Aorta (tissue), 5 donors: ENCODE measurements around the gene ABHD12. TPM values are rescaled to one million over a fixed set of nuclear protein-coding genes. Genes with fewer than 3 reads are reported as not detected.
"Not testable (repeated sequence)": the region's sequence is repeated elsewhere in the genome, so short reads cannot be mapped to it uniquely, and the experiment has no call there.

ENCODE experiments used
- ATAC-seq: fragments of 200-7000 bp; cut with Tn5 transposase; one replicate; pipeline ENCODE4 v1.9.1; 2022; ENCODE audit warnings: moderate library complexity; ENCODE audit not compliant: low FRiP score
- DNase-seq, 2 donors: peaks; one replicate each; pipeline ENCODE4 v3.0.0-alpha.2; 2020
- H3K27ac ChIP-seq, 2 donors: one replicate each; pipeline ENCODE4 v1.5.1; 2013; ENCODE audit warnings: low read length in 2 of 2, mild to moderate bottlenecking in 2 of 2, moderate library complexity in 2 of 2, control low read depth in 1 of 2, inconsistent platforms in 1 of 2, low read depth in 1 of 2
- H3K27me3 ChIP-seq, 2 donors: one replicate each; pipeline ENCODE4 v1.6.1; 2013; ENCODE audit warnings: control low read depth in 1 of 2, low read length in 1 of 2, mild to moderate bottlenecking in 1 of 2, moderate library complexity in 1 of 2; ENCODE audit not compliant: insufficient read depth in 2 of 2, control insufficient read depth in 1 of 2
- H3K36me3 ChIP-seq, 2 donors: one replicate each; pipeline ENCODE4 v1.6.1; 2013; ENCODE audit warnings: control low read depth in 1 of 2, low read length in 1 of 2, mild to moderate bottlenecking in 1 of 2; ENCODE audit not compliant: insufficient read depth in 2 of 2, control insufficient read depth in 1 of 2
- H3K4me1 ChIP-seq, 2 donors: one replicate each; pipeline ENCODE4 v1.6.1; 2013; ENCODE audit warnings: low read length in 2 of 2, control low read depth in 1 of 2, mild to moderate bottlenecking in 1 of 2, moderate library complexity in 1 of 2; ENCODE audit not compliant: insufficient read depth in 2 of 2, control insufficient read depth in 1 of 2
- H3K4me3 ChIP-seq, 2 donors: one replicate each; pipeline ENCODE4 v1.5.1; 2013; ENCODE audit warnings: low read length in 2 of 2, control low read depth in 1 of 2, mild to moderate bottlenecking in 1 of 2
- H3K9me3 ChIP-seq: one replicate; pipeline ENCODE4 v1.6.1; 2013; ENCODE audit warnings: mild to moderate bottlenecking, low read length; ENCODE audit not compliant: control insufficient read depth
- WGBS, 2 donors: extraction: QIAGEN DNeasy Blood & Tissue Kit; methylation state at CpG; one replicate each; pipeline ENCODE4 v1.1.7; 2013; 5-methylcytosine and 5-hydroxymethylcytosine counted together
- intact Hi-C, 2 donors: fragments of 100-400 bp; cut with DNase I; formaldehyde crosslinking; loops; one replicate each; pipeline versions ENCODE4 v1.14.2 to v1.15.0; 2022
- polyA plus RNA-seq, 2 donors: library from polyadenylated mRNA; stranded (reverse); fragments of 200-250 nt; gene quantifications; one replicate each; pipeline ENCODE4 v1.2.3, GENCODE V29; 2013
- total RNA-seq, 2 donors: library from RNA; stranded (reverse); fragmentation: NEBNext Ultra II Directional; extraction: Animal tissue kit (Norgen Biotek cat#: 25700); gene quantifications; one replicate each; pipeline ENCODE4 v1.2.1, GENCODE V29; 2021
- donor health status: healthy with polysubstance abuse.
- donor health status: Bipolar disorder and iron deficiency.
- donor health status: DM: no; HTN: no; CAD: no.
- donor health status: DM: no; HTN: no; CAD: no.
- donor health status: DM: yes; HTN: yes; CAD: no.

Gene ABHD12
- total and polyA plus RNA-seq, 4 donors = 26.2 to 32.3 (median 29.1) TPM

DNA sequence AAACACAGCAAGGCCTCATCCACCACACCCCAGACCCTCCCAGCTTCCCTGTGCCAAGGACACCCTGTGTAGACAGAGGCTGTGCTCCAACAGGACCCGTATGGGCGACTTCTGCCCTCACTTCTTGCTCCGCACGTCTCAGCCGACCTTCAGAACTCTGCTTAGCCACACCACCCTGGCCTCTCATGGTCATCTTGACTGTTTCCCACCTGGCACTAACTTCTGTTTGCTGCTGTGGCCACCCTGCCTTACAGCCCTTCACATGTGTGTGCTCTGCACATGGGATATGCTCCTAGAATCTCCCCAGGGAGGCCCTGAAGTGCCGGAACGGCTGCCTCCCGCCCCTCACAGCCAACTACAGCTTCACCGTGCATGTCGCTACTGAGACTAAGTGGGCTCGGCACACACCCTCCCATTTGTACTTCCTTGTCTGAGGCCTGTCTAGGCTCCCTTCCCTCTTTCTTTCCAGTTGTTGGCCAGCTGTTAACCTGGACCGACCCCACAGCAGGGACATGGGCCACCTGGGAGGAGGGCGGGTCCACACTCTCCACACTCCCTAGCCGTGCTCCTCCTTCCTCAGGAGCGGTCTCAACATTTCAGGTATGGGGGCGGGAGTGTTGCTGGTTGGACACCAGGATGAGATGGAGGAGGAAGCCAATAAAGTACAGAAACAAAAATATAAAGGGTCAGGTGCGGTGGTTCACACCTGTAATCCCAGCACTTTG lies 73.1 kb downstream of the ABHD12 start:
- intact Hi-C loops = no loop called here
- WGBS, 2 donors = 85 to 87% methylated on average over 17 of the region's 17 CpGs
- no peak overlapping the region for H3K27ac ChIP-seq
- H3K4me3 ChIP-seq = no peak overlapping the region
- ATAC-seq (no peak), DNase-seq (peak in 1 of 2 donors; percentile 40)
- no peaks in the 10 kb centered on the region for H3K27me3 ChIP-seq
- no peaks in the 10 kb centered on the region for H3K9me3 ChIP-seq
- H3K4me1 ChIP-seq = no peaks in the 10 kb centered on the region
- H3K36me3 ChIP-seq = no peaks in the 10 kb centered on the region

DNA sequence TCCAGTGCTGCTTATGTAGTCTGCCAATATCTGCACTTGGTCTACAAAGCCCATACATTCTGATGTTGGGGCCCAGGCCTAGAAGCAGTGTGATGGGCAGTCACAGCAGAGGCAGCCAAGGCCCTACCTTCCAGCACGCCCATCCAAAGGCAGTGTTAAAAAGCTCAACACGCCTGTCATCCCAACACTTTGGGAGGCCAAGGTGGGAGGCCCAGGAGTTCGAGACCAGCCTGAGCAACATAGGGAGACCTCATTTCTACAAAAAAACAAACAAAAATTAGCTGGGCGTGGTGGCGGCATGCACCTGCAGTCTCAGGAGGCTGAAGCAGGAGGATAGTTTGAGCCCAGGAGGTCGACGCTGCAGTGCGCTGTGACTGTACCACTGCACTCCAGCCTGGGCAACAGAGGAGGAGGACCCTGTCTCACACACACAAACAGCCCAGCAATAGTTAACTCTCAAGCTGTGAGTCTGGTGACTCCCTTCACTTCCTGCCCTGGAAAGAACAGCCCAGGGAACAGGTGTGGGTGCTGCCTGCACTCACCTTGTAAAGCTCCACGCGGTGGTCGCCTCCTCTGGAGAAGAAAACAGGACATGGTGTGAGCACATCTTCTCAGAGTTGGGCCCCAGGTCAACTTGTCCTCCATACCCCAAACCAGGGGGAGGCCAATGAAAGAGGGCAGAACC lies 74.0 kb downstream of the ABHD12 start:
- H3K36me3 ChIP-seq = no peaks in the 10 kb centered on the region
- H3K4me3 ChIP-seq = no peak overlapping the region
- H3K27ac ChIP-seq = no peak overlapping the region
- H3K9me3 ChIP-seq = no peaks in the 10 kb centered on the region
- ATAC-seq (no peak), DNase-seq (peak in 1 of 2 donors; percentile 15)
- no peaks in the 10 kb centered on the region for H3K4me1 ChIP-seq
- intact Hi-C loops = no loop called here
- H3K27me3 ChIP-seq = no peaks in the 10 kb centered on the region
- 95 to 98% methylated on average over 11 of the region's 11 CpGs for WGBS, 2 donors

DNA sequence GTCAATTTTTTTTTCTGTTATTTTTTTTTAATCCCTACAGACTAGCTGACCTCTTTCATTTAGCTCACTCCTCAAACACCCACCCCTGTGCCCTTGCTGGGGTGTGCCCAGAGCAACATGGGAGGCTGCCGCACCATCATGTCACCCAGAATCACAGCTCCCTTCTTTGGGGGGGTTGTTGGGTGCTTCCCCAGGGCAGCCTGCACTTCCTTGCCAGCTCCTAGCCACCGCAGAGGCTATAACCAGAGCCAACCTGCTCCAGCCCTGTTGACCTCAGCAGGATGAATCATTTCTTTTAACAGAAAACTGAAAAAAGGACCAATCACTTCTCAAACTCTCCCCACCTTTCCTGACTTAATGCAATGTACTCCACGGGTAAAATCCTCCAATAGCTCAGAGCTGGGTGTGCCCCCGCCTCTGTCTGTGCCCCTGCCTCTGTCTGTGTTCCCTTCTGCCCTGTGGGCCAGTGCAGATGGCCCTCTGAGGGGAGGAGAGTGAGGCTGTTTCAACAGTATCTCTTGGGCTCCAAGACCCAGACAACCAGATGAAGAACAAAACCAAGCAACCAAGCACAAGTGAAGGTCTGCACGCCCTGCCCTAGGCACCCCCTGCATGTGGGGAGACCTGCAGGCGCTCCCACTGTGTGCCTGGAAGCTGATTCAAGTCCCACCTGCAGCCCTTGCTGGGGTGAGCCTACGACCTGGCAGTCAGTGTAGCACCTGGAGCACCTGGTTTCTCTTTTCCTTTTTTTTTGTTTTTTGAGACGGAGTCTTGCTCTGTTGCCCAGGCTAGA lies 75.0 kb downstream of the ABHD12 start:
- H3K27ac ChIP-seq = no peak overlapping the region
- intact Hi-C loops = no loop called here
- H3K4me1 ChIP-seq = peaks cover 3% of the 10 kb centered on the region in 2 donors
- no peaks in the 10 kb centered on the region for H3K9me3 ChIP-seq
- ATAC-seq (no peak), DNase-seq (peak; percentile 50 to 52)
- H3K27me3 ChIP-seq = no peaks in the 10 kb centered on the region
- H3K4me3 ChIP-seq = no peak overlapping the region
- no peaks in the 10 kb centered on the region for H3K36me3 ChIP-seq
- WGBS, 2 donors = 84 to 87% methylated on average over 8 of the region's 8 CpGs

DNA sequence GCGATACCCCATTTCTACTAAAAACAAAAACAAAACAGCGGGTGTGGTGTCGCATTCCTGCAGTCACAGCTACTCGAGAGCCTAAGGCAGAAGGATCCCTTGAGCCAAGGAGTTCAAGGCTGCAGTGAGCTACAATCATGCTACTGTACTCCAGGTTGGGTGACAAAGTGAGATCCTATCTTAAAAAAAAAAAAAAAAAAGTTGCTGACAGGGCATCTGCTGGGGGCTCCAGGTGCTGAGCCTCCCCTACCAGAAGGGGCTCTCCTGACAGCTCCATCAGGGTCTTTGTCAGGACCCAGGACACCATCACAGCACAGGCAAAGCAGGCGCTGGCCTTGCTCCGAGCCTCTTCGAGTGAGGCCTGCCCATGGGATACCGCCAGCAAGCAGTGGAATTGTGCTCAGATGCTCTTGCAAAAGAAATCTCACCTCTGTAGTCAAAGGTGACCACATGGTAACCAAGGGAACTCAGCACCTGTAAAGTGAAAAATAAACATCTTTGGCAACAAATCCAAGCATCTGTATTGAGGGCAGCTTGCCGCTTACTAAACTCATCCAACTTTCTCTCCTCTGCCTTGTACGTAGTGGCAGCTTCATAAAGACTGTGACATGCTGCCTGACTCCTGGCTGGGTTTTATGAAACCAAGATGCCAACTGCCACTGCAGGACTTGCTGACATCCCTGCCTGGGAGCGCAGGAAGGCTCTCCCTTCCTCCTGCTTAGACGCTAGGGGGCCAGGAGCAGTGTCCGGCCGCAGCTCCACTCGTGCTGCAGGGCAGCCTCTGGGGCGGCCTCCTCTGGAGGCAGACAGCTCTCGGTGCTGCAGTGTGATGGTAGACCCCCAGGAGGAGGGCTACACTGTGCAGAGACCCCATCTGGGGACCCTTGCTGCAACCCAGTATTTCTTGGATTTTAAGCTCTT lies 75.9 kb downstream of the ABHD12 start:
- H3K36me3 ChIP-seq = no peaks in the 10 kb centered on the region
- peak; percentile 39 to 59 for DNase-seq
- H3K27me3 ChIP-seq = no peaks in the 10 kb centered on the region
- H3K4me1 ChIP-seq = peaks cover 3% of the 10 kb centered on the region in 2 donors
- 89 to 92% methylated on average over 17 of the region's 17 CpGs for WGBS, 2 donors
- no peak overlapping the region for H3K27ac ChIP-seq
- no peaks in the 10 kb centered on the region for H3K9me3 ChIP-seq
- no peak for ATAC-seq
- intact Hi-C loops = no loop called here
- H3K4me3 ChIP-seq = no peak overlapping the region

DNA sequence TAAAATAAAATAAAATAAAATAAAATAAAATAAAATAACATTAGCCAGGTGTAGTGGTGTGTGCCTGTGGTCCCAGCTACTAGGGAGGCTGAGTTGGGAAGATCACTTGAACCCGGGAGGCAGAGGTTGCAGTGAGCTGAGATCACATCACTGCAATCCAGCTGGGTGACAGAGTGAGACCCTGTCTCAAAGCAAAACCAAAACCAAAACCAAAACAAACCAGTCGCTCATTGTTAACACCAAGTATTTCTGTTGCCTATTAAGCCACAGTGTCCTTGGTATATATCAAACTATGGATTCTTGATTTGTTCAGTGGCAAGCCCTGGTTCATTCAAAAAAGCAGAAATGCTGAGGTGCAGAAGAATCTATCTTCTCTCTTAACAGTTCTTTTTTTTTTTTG lies 77.0 kb downstream of the ABHD12 start:
- intact Hi-C loops = no loop called here
- H3K9me3 ChIP-seq = no peaks in the 10 kb centered on the region
- no peaks in the 10 kb centered on the region for H3K36me3 ChIP-seq
- no peak overlapping the region for H3K27ac ChIP-seq
- no peak overlapping the region for H3K4me3 ChIP-seq
- no peak for ATAC-seq
- 89 to 97% methylated on average over 2 of the region's 2 CpGs for WGBS, 2 donors
- H3K4me1 ChIP-seq = peaks cover 3% of the 10 kb centered on the region in 2 donors
- no peaks in the 10 kb centered on the region for H3K27me3 ChIP-seq
- DNase-seq = no peak

DNA sequence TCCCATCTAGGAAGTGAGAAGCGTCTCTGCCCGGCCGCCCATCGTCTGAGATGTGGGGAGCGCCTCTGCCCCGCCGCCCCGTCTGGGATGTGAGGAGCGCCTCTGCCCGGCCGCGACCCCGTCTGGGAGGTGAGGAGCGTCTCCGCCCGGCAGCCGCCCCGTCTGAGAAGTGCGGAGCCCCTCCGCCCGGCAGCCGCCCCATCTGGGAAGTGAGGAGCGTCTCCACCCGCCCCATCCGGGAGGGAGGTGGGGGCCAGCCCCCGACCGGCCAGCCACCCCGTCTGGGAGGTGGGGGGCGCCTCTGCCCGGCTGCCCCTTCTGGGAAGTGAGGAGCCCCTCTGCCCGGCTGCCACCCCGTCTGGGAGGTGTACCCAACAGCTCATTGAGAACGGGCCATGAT lies 77.9 kb downstream of the ABHD12 start:
- ATAC-seq, intact Hi-C loops, H3K9me3 ChIP-seq, H3K36me3 ChIP-seq, H3K27ac ChIP-seq, H3K4me1 ChIP-seq, H3K27me3 ChIP-seq, H3K4me3 ChIP-seq: not testable (repeated sequence)
- WGBS, 2 donors = 96% methylated on average over 16 to 33 of the region's 33 CpGs
- DNase-seq = peak; percentile 24 to 47

DNA sequence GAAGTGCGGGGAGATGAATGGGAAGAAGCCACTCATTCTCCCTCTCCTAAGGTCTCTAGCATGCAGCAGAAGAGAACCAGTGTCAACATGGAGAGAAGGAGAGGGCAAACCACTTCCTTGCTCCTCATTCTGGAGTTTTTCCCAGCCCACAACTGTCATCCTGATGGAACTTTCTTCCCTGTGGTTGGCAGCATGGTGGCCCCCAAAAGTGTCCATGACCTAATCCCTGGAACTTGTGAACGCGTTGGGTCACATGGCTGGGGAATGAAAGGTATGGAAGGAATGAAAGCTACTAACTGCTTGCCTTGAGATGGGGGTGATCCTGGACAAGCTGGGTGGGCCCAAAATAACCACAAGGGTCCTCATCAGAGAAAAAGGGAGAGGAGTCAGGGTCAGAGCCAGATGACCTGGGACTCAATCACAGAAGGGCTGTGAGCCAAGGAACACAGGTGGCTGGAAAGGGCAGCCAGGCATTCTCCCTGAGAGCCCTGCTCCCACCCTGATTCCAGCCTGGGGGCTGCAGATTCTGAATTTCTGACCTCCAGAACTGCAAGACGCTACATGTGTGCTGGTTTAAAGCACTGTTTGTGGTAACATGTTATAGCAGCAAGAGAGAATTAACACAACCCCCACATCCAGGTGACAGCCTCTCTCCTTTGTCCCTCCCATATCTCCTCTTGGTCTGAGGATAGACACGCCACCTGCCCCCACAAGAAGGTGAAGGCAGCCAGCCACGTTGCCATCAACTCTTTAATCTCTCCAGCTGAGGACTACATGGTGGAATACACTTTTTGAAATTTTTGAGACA lies 79.5 kb downstream of the ABHD12 start:
- Histone ChIP-seq H3K36me3 (no peaks in the 10 kb centered on the region), H3K27ac (peak overlapping the region in 1 of 2 donors; percentile 66), H3K27me3 (no peaks in the 10 kb centered on the region), H3K4me1 (peaks cover 3% of the 10 kb centered on the region in 2 donors), H3K9me3 (no peaks in the 10 kb centered on the region), H3K4me3 (no peak overlapping the region)
- intact Hi-C loops = no loop called here
- peak; percentile 39 to 77 for DNase-seq
- 46 to 49% methylated on average over 6 of the region's 6 CpGs for WGBS, 2 donors
- ATAC-seq = no peak
